GM12878 (cell line): ENCODE data around the gene CPSF3. TPM values are rescaled to one million over a fixed set of nuclear protein-coding genes. Genes with fewer than 3 reads are reported as not detected.

Source experiments
- ATAC-seq: fragments of 200-7000 bp; cut with Tn5 transposase; 3 replicates; pipeline ENCODE4 v1.9.1; 2020; ENCODE audit warnings: mild to moderate bottlenecking, moderate library complexity
- BruUV-seq: library from RNA; stranded (reverse); fragments of 400-500 nt; replicated peaks from 2 replicates; lab custom pipeline; 2021; lab: Mats Ljungman, UMichigan
- CTCF ChIA-PET: fragments of 300-600 bp; sonication (Branson Sonifier 250); formaldehyde crosslinking; extraction: SDS; loops from one replicate; lab custom pipeline; 2021; ENCODE audit warnings: inconsistent platforms; lab: Yijun Ruan, JAX
- POLR2A ChIA-PET: fragments of 350-600 bp; formaldehyde crosslinking; extraction: SDS; loops from one replicate; lab custom pipeline; 2021; ENCODE audit warnings: inconsistent platforms; lab: Charles Lee
- RAD21 ChIA-PET: fragments of 300-600 bp; sonication (Branson Sonifier 250); formaldehyde crosslinking; loops from one replicate; lab custom pipeline; 2023; ENCODE audit warnings: antibody characterized with exemption; ENCODE audit not compliant: unreplicated experiment; lab: Charles Lee
- SMC1A ChIA-PET: fragments of 300-600 bp; sonication (Branson Sonifier 250); formaldehyde crosslinking; loops from one replicate; lab custom pipeline; 2023; ENCODE audit not compliant: unreplicated experiment, uncharacterized antibody; lab: Charles Lee
- DNase-seq: peaks from one replicate; pipeline ENCODE4 v3.0.0-alpha.2; 2011; ENCODE audit warnings: low read depth, low spot score
- FAIRE-seq: peaks from 3 replicates; lab custom pipeline; 2011; peaks lifted over from hg19 to GRCh38; lab: Jason Lieb, UNC
- H2AFZ ChIP-seq: 2 replicates; pipeline ENCODE4 v1.6.0; 2011; ENCODE audit warnings: low read depth, low read length, control low read depth; ENCODE audit not compliant: control insufficient read depth
- H3K27ac ChIP-seq: 2 replicates; pipeline ENCODE4 v1.5.1; 2011; ENCODE audit warnings: control low read depth; ENCODE audit not compliant: control insufficient read depth, insufficient read depth
- H3K27me3 ChIP-seq, 2 experiments: replicated peaks in 1 of 2; 2 replicates each; pipeline versions ENCODE4 v1.6.0 to v1.6.1; 2011; ENCODE audit warnings: low read length in 1 of 2; ENCODE audit not compliant: control insufficient read depth in 2 of 2, insufficient read depth in 2 of 2
- H3K36me3 ChIP-seq, 2 experiments: 2 replicates each; pipeline ENCODE4 v1.5.1; 2011; ENCODE audit warnings: low read length in 1 of 2; ENCODE audit not compliant: control insufficient read depth in 2 of 2, insufficient read depth in 2 of 2
- H3K4me1 ChIP-seq: 2 replicates; pipeline ENCODE4 v1.6.1; 2011; ENCODE audit warnings: mild to moderate bottlenecking, low read length, moderate library complexity, mixed read lengths; ENCODE audit not compliant: control insufficient read depth, insufficient read depth
- H3K4me2 ChIP-seq: 2 replicates; pipeline ENCODE4 v1.6.0; 2011; ENCODE audit warnings: control low read depth; ENCODE audit not compliant: control insufficient read depth, insufficient read depth
- H3K4me3 ChIP-seq: fragments of 200-600 bp; sonication (generic); 2 replicates; pipeline ENCODE4 v1.5.1; 2016
- H3K79me2 ChIP-seq: 2 replicates; pipeline ENCODE4 v1.6.0; 2011; ENCODE audit warnings: low read length; ENCODE audit not compliant: control insufficient read depth, insufficient read depth
- H3K9ac ChIP-seq: 2 replicates; pipeline ENCODE4 v1.8.0; 2011; ENCODE audit warnings: low read length, control low read depth, mixed read lengths; ENCODE audit not compliant: control insufficient read depth, insufficient read depth
- H3K9me3 ChIP-seq: replicated peaks from 3 replicates; pipeline ENCODE4 v1.5.1; 2011; ENCODE audit warnings: mild to moderate bottlenecking, low read length; ENCODE audit not compliant: control insufficient read depth, insufficient read depth
- H4K20me1 ChIP-seq: 2 replicates; pipeline ENCODE4 v1.6.0; 2011; ENCODE audit not compliant: control insufficient read depth, insufficient read depth
- CBX3 ChIP-seq: fragments of 200-600 bp; sonication (generic); IDR thresholded peaks from 2 replicates; pipeline ENCODE4 v1.6.1; 2016; ENCODE audit warnings: low read depth, borderline replicate concordance
- CHD1 ChIP-seq: IDR thresholded peaks from 2 replicates; pipeline ENCODE4 v1.6.1; 2012; ENCODE audit warnings: low read depth, low read length, improper control_type of control experiment
- FOXK2 ChIP-seq: fragments of 450-650 bp; IDR thresholded peaks from 2 replicates; pipeline ENCODE4 v1.6.1; 2017; ENCODE audit warnings: mild to moderate bottlenecking, moderate library complexity
- HCFC1 ChIP-seq: fragments of 150-350 bp; IDR thresholded peaks from 2 replicates; pipeline ENCODE4 v1.6.1; 2014; ENCODE audit warnings: low read length
- IKZF1 ChIP-seq: fragments of 450-650 bp; conservative IDR thresholded peaks from 2 replicates; pipeline ENCODE4 v1.6.1; 2017; ENCODE audit warnings: antibody characterized with exemption, mild to moderate bottlenecking
- JUNB ChIP-seq: IDR thresholded peaks from 2 replicates; pipeline ENCODE4 v1.6.1; 2016; ENCODE audit warnings: antibody characterized with exemption, mild to moderate bottlenecking
- KAT2A ChIP-seq: conservative IDR thresholded peaks from 2 replicates; pipeline ENCODE4 v1.6.1; 2011; ENCODE audit warnings: low read depth, low read length; ENCODE audit not compliant: control insufficient read depth
- LARP7 ChIP-seq: fragments of 450-650 bp; IDR thresholded peaks from 2 replicates; pipeline ENCODE4 v1.6.1; 2017; ENCODE audit warnings: mild to moderate bottlenecking
- NR2C1 ChIP-seq: fragments of 450-650 bp; IDR thresholded peaks from 2 replicates; pipeline ENCODE4 v1.6.1; 2017; ENCODE audit warnings: antibody characterized with exemption, mild to moderate bottlenecking, moderate library complexity
- POLR2AphosphoS5 ChIP-seq: IDR thresholded peaks from 2 replicates; pipeline ENCODE4 v1.6.1; 2011; ENCODE audit warnings: mild to moderate bottlenecking, low read length, inconsistent platforms
- SP1 ChIP-seq: IDR thresholded peaks from one replicate; pipeline ENCODE4 v1.6.1; 2011; ENCODE audit warnings: low read depth, low read length
- SREBF1 ChIP-seq: IDR thresholded peaks from 2 replicates; pipeline ENCODE4 v1.6.1; 2012; ENCODE audit warnings: mild to moderate bottlenecking, low read length
- STAT3 ChIP-seq: IDR thresholded peaks from 2 replicates; pipeline ENCODE4 v1.6.1; 2011; ENCODE audit warnings: low read depth, low read length, improper control_type of control experiment
- WRNIP1 ChIP-seq: IDR thresholded peaks from 2 replicates; pipeline ENCODE4 v1.6.1; 2011; ENCODE audit warnings: low read depth, low read length, improper control_type of control experiment, borderline replicate concordance
- WGBS: methylation state at CpG from one replicate; pipeline ENCODE4 v1.1.6; 2016; ENCODE audit warnings: low lambda C conversion rate; ENCODE audit not compliant: insufficient replicate concordance, insufficient coverage; ENCODE audit errors: missing lambda C conversion rate; 5-methylcytosine and 5-hydroxymethylcytosine counted together
- in situ Hi-C: fragments of 300-500 bp; cut with MboI; formaldehyde crosslinking; loops from 9 replicates; pipeline ENCODE4 v1.14.3; 2018; ENCODE audit warnings: mixed read lengths
- intact Hi-C: fragments of 100-400 bp; cut with micrococcal nuclease; formaldehyde crosslinking; loops from one replicate; pipeline ENCODE4 v1.14.2; 2022; ENCODE audit not compliant: unreplicated experiment
- polyA plus RNA-seq, 11 experiments: library from polyadenylated mRNA; depleted of rRNA in 4 of 11; unstranded in 6 of 11; stranded (reverse) in 5 of 11; fragments of >200 nt; fragmentation: Nextera tagmentation in 4 of 11; fragmentation: Illumina TruSeq in 1 of 11; extraction: Ambion mirVana in 4 of 11; extraction: Trizol in 1 of 11; gene quantifications; 1 replicate in 1 of 11; 2 replicates in 10 of 11; pipeline versions ENCODE4 v1.2.1 to v1.2.3, GENCODE V29; 2011 to 2016; ENCODE audit warnings: inconsistent platforms in 2 of 11, missing spikeins in 2 of 11, low read depth in 1 of 11
- total RNA-seq, 4 experiments: library from RNA; depleted of rRNA in 3 of 4; stranded (reverse); fragments of >200 nt in 3 of 4; fragmentation: Illumina TruSeq in 1 of 4; extraction: Trizol in 1 of 4; gene quantifications; 2 replicates each; pipeline versions ENCODE4 v1.2.1 to v1.2.3, GENCODE V29; 2013 to 2021
- TF ChIP-seq, protein P1 (sequence below): fragments of 150-350 bp; IDR thresholded peaks from 2 replicates; pipeline ENCODE4 v1.6.1; 2016; ENCODE audit warnings: low read depth, low read length
- TF ChIP-seq, protein P2 (sequence below): IDR thresholded peaks from 2 replicates; pipeline ENCODE4 v1.6.1; 2012; ENCODE audit warnings: low read length, inconsistent platforms

The CPSF3 gene
- total and polyA plus RNA-seq, 10 of the 15 experiments (the other 5 are each of a cell fraction or from before 2014, with no cell fraction given): 34.5 to 108 (median 76.1) TPM

DNA sequence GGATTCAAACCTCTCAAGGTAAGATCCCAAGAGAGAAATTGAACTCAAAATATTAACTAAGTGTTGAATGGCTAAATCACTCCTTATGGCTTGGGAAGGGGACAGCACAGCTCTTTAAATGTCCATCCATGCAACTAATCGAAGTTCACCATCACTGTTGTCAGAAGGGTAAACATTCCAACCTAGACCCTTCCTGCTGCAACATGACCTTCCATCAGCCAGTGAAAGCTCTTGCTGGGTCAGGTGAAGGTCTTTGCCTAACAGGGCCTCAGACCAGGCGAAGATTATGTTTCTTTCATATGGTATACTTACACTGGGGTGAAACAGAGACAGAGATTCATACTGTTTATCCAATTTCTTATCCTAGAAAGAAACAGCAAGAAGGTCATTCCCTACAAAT lies 67.3 kb downstream of the CPSF3 start:
- FAIRE-seq: no peak
- Histone ChIP-seq H3K9me3 (no peaks in the 10 kb centered on the region), H3K27me3 (no peaks in the 10 kb centered on the region), H3K4me1 (no peaks in the 10 kb centered on the region), H3K4me3 (no peak overlapping the region), H4K20me1 (no peaks in the 10 kb centered on the region), H3K79me2 (no peaks in the 10 kb centered on the region)
- in situ Hi-C loops: no loop called here
- no peak for DNase-seq
- BruUV-seq: no TSS peak
- SMC1A ChIA-PET: interaction anchor here (1.2 kb wide), 1 partner anchor 17 kb away, joined by 3 read pairs; no protein-coding TSS in a partner anchor
- TF ChIP-seq POLR2AphosphoS5 (no peak), CHD1 (no peak)
- TF ChIP-seq, protein P1, sequence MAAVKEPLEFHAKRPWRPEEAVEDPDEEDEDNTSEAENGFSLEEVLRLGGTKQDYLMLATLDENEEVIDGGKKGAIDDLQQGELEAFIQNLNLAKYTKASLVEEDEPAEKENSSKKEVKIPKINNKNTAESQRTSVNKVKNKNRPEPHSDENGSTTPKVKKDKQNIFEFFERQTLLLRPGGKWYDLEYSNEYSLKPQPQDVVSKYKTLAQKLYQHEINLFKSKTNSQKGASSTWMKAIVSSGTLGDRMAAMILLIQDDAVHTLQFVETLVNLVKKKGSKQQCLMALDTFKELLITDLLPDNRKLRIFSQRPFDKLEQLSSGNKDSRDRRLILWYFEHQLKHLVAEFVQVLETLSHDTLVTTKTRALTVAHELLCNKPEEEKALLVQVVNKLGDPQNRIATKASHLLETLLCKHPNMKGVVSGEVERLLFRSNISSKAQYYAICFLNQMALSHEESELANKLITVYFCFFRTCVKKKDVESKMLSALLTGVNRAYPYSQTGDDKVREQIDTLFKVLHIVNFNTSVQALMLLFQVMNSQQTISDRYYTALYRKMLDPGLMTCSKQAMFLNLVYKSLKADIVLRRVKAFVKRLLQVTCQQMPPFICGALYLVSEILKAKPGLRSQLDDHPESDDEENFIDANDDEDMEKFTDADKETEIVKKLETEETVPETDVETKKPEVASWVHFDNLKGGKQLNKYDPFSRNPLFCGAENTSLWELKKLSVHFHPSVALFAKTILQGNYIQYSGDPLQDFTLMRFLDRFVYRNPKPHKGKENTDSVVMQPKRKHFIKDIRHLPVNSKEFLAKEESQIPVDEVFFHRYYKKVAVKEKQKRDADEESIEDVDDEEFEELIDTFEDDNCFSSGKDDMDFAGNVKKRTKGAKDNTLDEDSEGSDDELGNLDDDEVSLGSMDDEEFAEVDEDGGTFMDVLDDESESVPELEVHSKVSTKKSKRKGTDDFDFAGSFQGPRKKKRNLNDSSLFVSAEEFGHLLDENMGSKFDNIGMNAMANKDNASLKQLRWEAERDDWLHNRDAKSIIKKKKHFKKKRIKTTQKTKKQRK: no peak
- TF ChIP-seq, all 136 proteins: peak for 0
- 100% methylated on average over 2 of the region's 2 CpGs for WGBS
- RAD21 ChIA-PET: no interaction called here
- no peak overlapping the region for H3K4me2 ChIP-seq
- ATAC-seq: no peak
- H3K9ac ChIP-seq: no peak overlapping the region
- H2AFZ ChIP-seq: no peak overlapping the region
- POLR2A ChIA-PET: no interaction called here
- no peak overlapping the region for H3K27ac ChIP-seq
- CTCF ChIA-PET: interaction anchor here (1.1 kb wide), 1 partner anchor 10 kb away, joined by 4 read pairs; no protein-coding TSS in a partner anchor
- H3K36me3 ChIP-seq: peaks cover 20 to 34% of the 10 kb centered on the region in 2 experiments
- intact Hi-C loops: no loop called here

GRCh38 chr2:9492927-9493326 lies 69.5 kb downstream of the CPSF3 start:
- 96% methylated on average over 2 of the region's 2 CpGs for WGBS
- no TSS peak for BruUV-seq
- ChIA-PET RAD21 (no interaction called here), SMC1A (interaction anchor here (1.1 kb wide), 1 partner anchor 10 kb away, joined by 3 read pairs; no protein-coding TSS in a partner anchor), CTCF (no interaction called here), POLR2A (no interaction called here)
- in situ Hi-C loops (no loop called here), intact Hi-C loops (no loop called here)
- H3K4me2 ChIP-seq: no peak overlapping the region
- ATAC-seq (no peak), FAIRE-seq (no peak), DNase-seq (no peak)
- H4K20me1 ChIP-seq: no peaks in the 10 kb centered on the region
- no peaks in the 10 kb centered on the region for H3K27me3 ChIP-seq
- H3K9ac ChIP-seq: no peak overlapping the region
- no peaks in the 10 kb centered on the region for H3K4me1 ChIP-seq
- no peak overlapping the region for H2AFZ ChIP-seq
- peaks cover 28 to 46% of the 10 kb centered on the region in 2 experiments for H3K36me3 ChIP-seq
- no peak overlapping the region for H3K4me3 ChIP-seq
- H3K27ac ChIP-seq: no peak overlapping the region
- H3K79me2 ChIP-seq: no peaks in the 10 kb centered on the region
- no peaks in the 10 kb centered on the region for H3K9me3 ChIP-seq
- no peak for TF ChIP-seq LARP7
- TF ChIP-seq WRNIP1: no peak
- TF ChIP-seq NR2C1: no peak
- no peak for TF ChIP-seq IKZF1
- no peak for TF ChIP-seq JUNB
- TF ChIP-seq SP1: no peak
- TF ChIP-seq, protein P2, sequence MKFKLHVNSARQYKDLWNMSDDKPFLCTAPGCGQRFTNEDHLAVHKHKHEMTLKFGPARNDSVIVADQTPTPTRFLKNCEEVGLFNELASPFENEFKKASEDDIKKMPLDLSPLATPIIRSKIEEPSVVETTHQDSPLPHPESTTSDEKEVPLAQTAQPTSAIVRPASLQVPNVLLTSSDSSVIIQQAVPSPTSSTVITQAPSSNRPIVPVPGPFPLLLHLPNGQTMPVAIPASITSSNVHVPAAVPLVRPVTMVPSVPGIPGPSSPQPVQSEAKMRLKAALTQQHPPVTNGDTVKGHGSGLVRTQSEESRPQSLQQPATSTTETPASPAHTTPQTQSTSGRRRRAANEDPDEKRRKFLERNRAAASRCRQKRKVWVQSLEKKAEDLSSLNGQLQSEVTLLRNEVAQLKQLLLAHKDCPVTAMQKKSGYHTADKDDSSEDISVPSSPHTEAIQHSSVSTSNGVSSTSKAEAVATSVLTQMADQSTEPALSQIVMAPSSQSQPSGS: no peak
- no peak for TF ChIP-seq FOXK2
- TF ChIP-seq KAT2A: no peak
- no peak for TF ChIP-seq STAT3
- no peak for TF ChIP-seq HCFC1
- TF ChIP-seq CBX3: no peak
- no peak for TF ChIP-seq SREBF1
